GM18951 (cell line): ENCODE results near the gene CLTA.
A peak's percentile ranks its signal among the peaks of the same experiment; 100 is the strongest.

ENCODE experiments used
- POLR2A ChIP-seq: IDR thresholded peaks from 4 replicates; pipeline ENCODE4 v1.6.1; 2011; ENCODE audit warnings: mild to moderate bottlenecking; ENCODE audit not compliant: insufficient read length, insufficient read depth; ENCODE audit errors: extremely low read depth
- in situ Hi-C: fragments of 300-500 bp; cut with MboI; formaldehyde crosslinking; loops from one replicate; pipeline ENCODE4 v1.12.0; 2022; ENCODE audit warnings: low sequenced_read_pairs, mixed read lengths, inconsistent platforms; ENCODE audit not compliant: unreplicated experiment

CLTA gene

GRCh38 chr9:36190388-36191289 is at the start of gene CLTA:
TSS of gene CLTA (plus strand) at chr9:36190921. CDS start at chr9:36191057, 136 bp downstream.
- in situ Hi-C loops: no loop called here
- TF ChIP-seq POLR2A: peak; percentile 98

GRCh38 chr9:36141288-36141687 is 49.4 kb upstream of the CLTA start:
- in situ Hi-C loops: no loop called here
- TF ChIP-seq POLR2A: no peak

- in situ Hi-C loops: no loop called here
- no peak for TF ChIP-seq POLR2A
Observed at GRCh38 chr9:36141761-36142160, 49.0 kb upstream of the CLTA start.

- in situ Hi-C loops: no loop called here
- TF ChIP-seq POLR2A: no peak
Observed at GRCh38 chr9:36142510-36143244, 48.0 kb upstream of the CLTA start.

GRCh38 chr9:36143245-36143641 is 47.5 kb upstream of the CLTA start:
- no peak for TF ChIP-seq POLR2A

GRCh38 chr9:36144309-36145232 is 46.1 kb upstream of the CLTA start:
- TF ChIP-seq POLR2A: no peak
- in situ Hi-C loops: no loop called here

More at GRCh38 chr9:36143245-36143641, 47.5 kb upstream of the CLTA start:
- in situ Hi-C loops: no loop called here

GRCh38 chr9:36145970-36146369 is 44.8 kb upstream of the CLTA start:
- in situ Hi-C loops: no loop called here
- no peak for TF ChIP-seq POLR2A

GRCh38 chr9:36146651-36147050 is 44.1 kb upstream of the CLTA start:
- TF ChIP-seq POLR2A: no peak
- in situ Hi-C loops: no loop called here

GRCh38 chr9:36147441-36148175 is 43.1 kb upstream of the CLTA start:
- TF ChIP-seq POLR2A: no peak
- in situ Hi-C loops: no loop called here

- in situ Hi-C loops: no loop called here
- no peak for TF ChIP-seq POLR2A
Observed at GRCh38 chr9:36148311-36149051, 42.2 kb upstream of the CLTA start.

GRCh38 chr9:36149197-36149596 is 41.5 kb upstream of the CLTA start:
- in situ Hi-C loops: no loop called here
- TF ChIP-seq POLR2A: no peak
